Femur (tissue), 1 donor: ENCODE measurements around the gene ZC2HC1B.
"Not testable (repeated sequence)": the region's sequence is repeated elsewhere in the genome, so short reads cannot be mapped to it uniquely, and the experiment has no call there.

Experiments
- DNase-seq: peaks from one replicate; pipeline ENCODE4 v3.0.0-alpha.2; 2017

Gene ZC2HC1B

GRCh38 chr6:143871202-143871730 lies 7.0 kb downstream of the ZC2HC1B start:
- peak; percentile 25 for DNase-seq

- DNase-seq, result no peak
Observed at GRCh38 chr6:143872201-143872600, 7.9 kb downstream of the ZC2HC1B start.

GRCh38 chr6:143873600-143873999 lies 9.3 kb downstream of the ZC2HC1B start:
- DNase-seq, result not testable (repeated sequence)

- not testable (repeated sequence) for DNase-seq
Observed at GRCh38 chr6:143874503-143874902, 10.2 kb downstream of the ZC2HC1B start.

- DNase-seq, result no peak
Observed at GRCh38 chr6:143877584-143878271, 13.5 kb downstream of the ZC2HC1B start.

GRCh38 chr6:143878272-143878760 lies 14.0 kb downstream of the ZC2HC1B start:
- no peak for DNase-seq

GRCh38 chr6:143880412-143880811 lies 16.1 kb downstream of the ZC2HC1B start:
- DNase-seq, result no peak

GRCh38 chr6:143882401-143882930 lies 18.2 kb downstream of the ZC2HC1B start:
- DNase-seq, result peak; percentile 62

GRCh38 chr6:143884216-143884900 lies 20.1 kb downstream of the ZC2HC1B start:
- peak; percentile 56 for DNase-seq

- DNase-seq, result no peak
Observed at GRCh38 chr6:143885116-143885515, 20.8 kb downstream of the ZC2HC1B start.

GRCh38 chr6:143894655-143895054 lies 30.4 kb downstream of the ZC2HC1B start:
- no peak for DNase-seq

GRCh38 chr6:143896126-143896860 lies 32.0 kb downstream of the ZC2HC1B start:
- no peak for DNase-seq

- no peak for DNase-seq
Observed at GRCh38 chr6:143900358-143900757, 36.1 kb downstream of the ZC2HC1B start.

- DNase-seq, result peak; percentile 91
Observed at GRCh38 chr6:143901885-143902750, 37.8 kb downstream of the ZC2HC1B start.

GRCh38 chr6:143902827-143903226 lies 38.6 kb downstream of the ZC2HC1B start:
- no peak for DNase-seq

- DNase-seq, result no peak
Observed at GRCh38 chr6:143911028-143911427, 46.8 kb downstream of the ZC2HC1B start.

- no peak for DNase-seq
Observed at GRCh38 chr6:143912671-143913070, 48.4 kb downstream of the ZC2HC1B start.

GRCh38 chr6:143917026-143917425 lies 52.8 kb downstream of the ZC2HC1B start:
- not testable (repeated sequence) for DNase-seq

- no peak for DNase-seq
Observed at GRCh38 chr6:143928853-143929252, 64.6 kb downstream of the ZC2HC1B start.

GRCh38 chr6:143929975-143930374 lies 65.7 kb downstream of the ZC2HC1B start:
- DNase-seq, result no peak

GRCh38 chr6:143934331-143934730 lies 70.1 kb downstream of the ZC2HC1B start:
- no peak for DNase-seq

- no peak for DNase-seq
Observed at GRCh38 chr6:143934867-143935266, 70.6 kb downstream of the ZC2HC1B start.
